ENCODE measurements around the gene UXS1.
"Not testable (repeated sequence)": the region's sequence is repeated elsewhere in the genome, so short reads cannot be mapped to it uniquely, and the experiment has no call there.

- TF ChIP-seq CTCF, POLR2A (IDR thresholded peaks at IDR 0.05): not testable (repeated sequence)
Observed at GRCh38 chr2:106219157-106219556, 25.1 kb upstream of the UXS1 start.
